Stimulated activated CD8-positive, alpha-beta memory T cell treated with anti-CD3 and anti-CD28 coated beads, Interleukin-12 subunit alpha, Interleukin-12 subunit beta, amount 100 ng/mL, for 4 hours (primary cell): Measurements from ENCODE around the gene FNDC3B.
"Not testable (repeated sequence)": the region's sequence is repeated elsewhere in the genome, so short reads cannot be mapped to it uniquely, and the experiment has no call there.

Source experiments
- DNase-seq: peaks from one replicate; pipeline ENCODE4 v3.0.0-alpha.2; 2020; ENCODE audit warnings: low read depth

FNDC3B gene

GRCh38 chr3:172033396-172033795, 6.0 kb upstream of the FNDC3B start:
- no peak for DNase-seq

- no peak for DNase-seq
Observed at GRCh38 chr3:172034786-172035685, 4.3 kb upstream of the FNDC3B start.

- DNase-seq = no peak
Observed at GRCh38 chr3:172036541-172037215, 2.7 kb upstream of the FNDC3B start.

- DNase-seq = no peak
Observed at GRCh38 chr3:172038798-172039435, 461 bp upstream of the FNDC3B start.

- peak; percentile 21 for DNase-seq
Observed at GRCh38 chr3:172040078-172040980, 951 bp downstream of the FNDC3B start.

- DNase-seq = no peak
Observed at GRCh38 chr3:172040981-172041963, 1.9 kb downstream of the FNDC3B start.

GRCh38 chr3:172042136-172042662, 2.8 kb downstream of the FNDC3B start:
- DNase-seq = no peak

- DNase-seq = not testable (repeated sequence)
Observed at GRCh38 chr3:172042663-172043179, 3.3 kb downstream of the FNDC3B start.

- DNase-seq = no peak
Observed at GRCh38 chr3:172043233-172043632, 3.9 kb downstream of the FNDC3B start.

GRCh38 chr3:172043766-172044165, 4.4 kb downstream of the FNDC3B start:
- DNase-seq = no peak

GRCh38 chr3:172044833-172045585, 5.6 kb downstream of the FNDC3B start:
- DNase-seq = no peak

GRCh38 chr3:172046268-172046915, 7.0 kb downstream of the FNDC3B start:
- DNase-seq = no peak

GRCh38 chr3:172047567-172048115, 8.3 kb downstream of the FNDC3B start:
- no peak for DNase-seq

- no peak for DNase-seq
Observed at GRCh38 chr3:172048599-172048998, 9.2 kb downstream of the FNDC3B start.

- no peak for DNase-seq
Observed at GRCh38 chr3:172051310-172051956, 12.1 kb downstream of the FNDC3B start.

GRCh38 chr3:172051957-172052354, 12.6 kb downstream of the FNDC3B start:
- no peak for DNase-seq

GRCh38 chr3:172052405-172052804, 13.0 kb downstream of the FNDC3B start:
- DNase-seq = no peak
